ENCODE measurements around the gene PRPF39. TPM values are rescaled to one million over a fixed set of nuclear protein-coding genes. Genes with fewer than 3 reads are reported as not detected.

Gene PRPF39
- total and polyA plus RNA-seq, 10 of the 15 experiments (the other 5 are each of a cell fraction or from before 2014, with no cell fraction given), result 22.1 to 91.7 (median 36.9) TPM

DNA sequence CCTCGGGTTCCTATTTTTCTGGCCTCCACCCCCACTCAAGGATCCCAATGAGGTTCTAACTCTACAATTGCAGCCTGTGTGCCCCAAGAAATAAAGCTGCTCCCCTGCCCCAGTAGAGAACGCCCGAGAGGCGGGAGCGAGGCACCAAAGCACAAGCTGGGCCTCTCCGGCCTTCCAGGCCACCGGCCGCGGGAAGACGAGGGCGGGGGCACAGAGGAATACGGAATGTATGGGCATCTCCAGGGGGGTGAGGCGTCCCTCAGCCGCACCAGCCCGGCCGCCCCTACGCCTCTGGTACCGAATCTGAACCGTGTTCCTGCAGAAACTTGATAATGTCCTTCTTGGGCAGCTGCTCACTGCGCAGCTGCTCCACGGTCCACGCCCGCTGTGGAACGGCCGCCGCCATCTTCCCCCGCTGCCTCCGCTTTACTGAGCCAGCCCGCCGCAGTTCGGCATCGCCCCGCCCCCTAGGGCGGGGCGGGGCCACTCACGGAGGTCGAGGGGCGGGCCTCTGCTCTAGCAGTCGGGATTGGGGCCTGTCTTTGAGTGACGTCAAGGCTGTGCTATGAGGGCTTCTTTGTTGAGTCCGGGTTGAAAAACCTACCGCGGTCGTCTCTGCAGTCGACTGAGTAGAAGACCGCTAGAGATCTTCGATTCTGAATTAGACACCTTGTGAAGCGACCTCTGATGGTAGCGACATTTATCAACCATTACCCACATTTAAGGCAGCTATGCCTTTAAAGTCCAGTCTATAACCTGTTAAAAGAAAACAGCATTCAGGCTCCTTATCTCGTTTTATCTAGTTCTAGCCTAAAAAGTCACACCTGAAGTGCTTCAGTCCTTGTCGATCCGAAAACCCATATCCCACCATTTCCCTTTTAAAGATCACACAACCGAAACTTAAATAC, 50.4 kb downstream of the PRPF39 start, which contains the start of gene FKBP3 (continued):
- TF ChIP-seq, protein P1, sequence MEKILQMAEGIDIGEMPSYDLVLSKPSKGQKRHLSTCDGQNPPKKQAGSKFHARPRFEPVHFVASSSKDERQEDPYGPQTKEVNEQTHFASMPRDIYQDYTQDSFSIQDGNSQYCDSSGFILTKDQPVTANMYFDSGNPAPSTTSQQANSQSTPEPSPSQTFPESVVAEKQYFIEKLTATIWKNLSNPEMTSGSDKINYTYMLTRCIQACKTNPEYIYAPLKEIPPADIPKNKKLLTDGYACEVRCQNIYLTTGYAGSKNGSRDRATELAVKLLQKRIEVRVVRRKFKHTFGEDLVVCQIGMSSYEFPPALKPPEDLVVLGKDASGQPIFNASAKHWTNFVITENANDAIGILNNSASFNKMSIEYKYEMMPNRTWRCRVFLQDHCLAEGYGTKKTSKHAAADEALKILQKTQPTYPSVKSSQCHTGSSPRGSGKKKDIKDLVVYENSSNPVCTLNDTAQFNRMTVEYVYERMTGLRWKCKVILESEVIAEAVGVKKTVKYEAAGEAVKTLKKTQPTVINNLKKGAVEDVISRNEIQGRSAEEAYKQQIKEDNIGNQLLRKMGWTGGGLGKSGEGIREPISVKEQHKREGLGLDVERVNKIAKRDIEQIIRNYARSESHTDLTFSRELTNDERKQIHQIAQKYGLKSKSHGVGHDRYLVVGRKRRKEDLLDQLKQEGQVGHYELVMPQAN (conservative IDR thresholded peaks at IDR 0.05), result peak; percentile 78
- TF ChIP-seq MYB (IDR thresholded peaks at IDR 0.05; ENCODE audit: borderline replicate concordance, low read depth, low read length), result no peak
- TF ChIP-seq SP1 (IDR thresholded peaks at IDR 0.05; ENCODE audit: low read depth, low read length), result peak; percentile 95
- no peak for TF ChIP-seq KDM1A (IDR thresholded peaks at IDR 0.05; ENCODE audit: borderline replicate concordance)
- no peak; the same call in 1 of the 2 replicates for TF ChIP-seq ZNF24 (IDR thresholded peaks at IDR 0.05)
- no peak for TF ChIP-seq BRCA1 (IDR thresholded peaks at IDR 0.05; ENCODE audit: low read depth, low read length)

DNA sequence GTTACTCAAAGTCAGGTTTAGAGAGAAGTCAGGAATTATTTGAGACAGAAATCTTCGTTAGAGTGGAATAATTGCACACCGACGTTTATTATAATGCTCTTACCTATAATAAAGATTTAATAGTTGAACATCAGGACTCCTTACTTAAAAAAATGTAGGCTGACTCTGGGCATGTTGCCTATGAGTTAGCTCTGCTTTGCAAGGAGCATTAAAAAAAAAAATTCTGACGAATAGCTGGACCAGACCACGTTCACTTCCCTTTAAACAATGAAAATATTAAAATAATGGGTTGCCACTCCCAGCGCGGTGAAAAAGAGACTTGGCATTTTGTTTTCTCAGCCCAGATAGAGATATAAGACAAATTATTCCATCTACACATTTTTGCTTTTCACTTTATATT, 51.2 kb downstream of the PRPF39 start:
- no TSS peak for BruUV-seq (replicated peaks)
- RAD21 ChIA-PET (ENCODE audit: unreplicated experiment), result interaction anchor here (1.0 to 2.6 kb wide), 5 partner anchors 50 to 222 kb away, joined by 3 to 8 read pairs (median 3); partner anchors contain the start of gene MIS18BP1
- Histone ChIP-seq H3K4me3 (peak overlapping the region; percentile 74), H2AFZ (ENCODE audit: control insufficient read depth, low read depth, low read length) (peak overlapping the region; percentile 64), H3K27me3 (replicated peaks in 1 of 2; ENCODE audit: control insufficient read depth in 2 of 2, insufficient read depth in 2 of 2, low read length in 1 of 2) (no peaks in the 10 kb centered on the region), H3K27ac (ENCODE audit: control insufficient read depth, insufficient read depth) (peak overlapping the region; percentile 77), H3K36me3 (ENCODE audit: control insufficient read depth in 2 of 2, insufficient read depth in 2 of 2, low read length in 1 of 2) (0 out of 4 replicates have a peak, but pooled peaks cover 0 to 3% of the 10 kb centered on the region in 2 experiments), H3K9ac (ENCODE audit: control insufficient read depth, insufficient read depth, low read length) (peak overlapping the region; percentile 86), H3K79me2 (ENCODE audit: control insufficient read depth, insufficient read depth, low read length) (peaks cover 69% of the 10 kb centered on the region), H3K4me2 (ENCODE audit: control insufficient read depth, insufficient read depth) (peak overlapping the region; percentile 77), H3K4me1 (ENCODE audit: control insufficient read depth, insufficient read depth, low read length) (peaks cover 4% of the 10 kb centered on the region), H4K20me1 (ENCODE audit: control insufficient read depth, insufficient read depth) (no peaks in the 10 kb centered on the region), H3K9me3 (replicated peaks; ENCODE audit: control insufficient read depth, insufficient read depth, low read length) (no peaks in the 10 kb centered on the region)
- under 1% methylated on average over 7 of the region's 7 CpGs for WGBS (ENCODE audit: insufficient coverage, insufficient replicate concordance, low lambda C conversion rate, missing lambda C conversion rate)
- ATAC-seq (no peak), FAIRE-seq (no peak), DNase-seq (ENCODE audit: low read depth, low spot score) (no peak)
- 0 out of 2 replicates have a peak, but pooled peaks have one; percentile 9 for TF ChIP-seq ZNF384 (IDR thresholded peaks at IDR 0.05; ENCODE audit: borderline replicate concordance, low read depth, low read length)
- TF ChIP-seq, protein P2, sequence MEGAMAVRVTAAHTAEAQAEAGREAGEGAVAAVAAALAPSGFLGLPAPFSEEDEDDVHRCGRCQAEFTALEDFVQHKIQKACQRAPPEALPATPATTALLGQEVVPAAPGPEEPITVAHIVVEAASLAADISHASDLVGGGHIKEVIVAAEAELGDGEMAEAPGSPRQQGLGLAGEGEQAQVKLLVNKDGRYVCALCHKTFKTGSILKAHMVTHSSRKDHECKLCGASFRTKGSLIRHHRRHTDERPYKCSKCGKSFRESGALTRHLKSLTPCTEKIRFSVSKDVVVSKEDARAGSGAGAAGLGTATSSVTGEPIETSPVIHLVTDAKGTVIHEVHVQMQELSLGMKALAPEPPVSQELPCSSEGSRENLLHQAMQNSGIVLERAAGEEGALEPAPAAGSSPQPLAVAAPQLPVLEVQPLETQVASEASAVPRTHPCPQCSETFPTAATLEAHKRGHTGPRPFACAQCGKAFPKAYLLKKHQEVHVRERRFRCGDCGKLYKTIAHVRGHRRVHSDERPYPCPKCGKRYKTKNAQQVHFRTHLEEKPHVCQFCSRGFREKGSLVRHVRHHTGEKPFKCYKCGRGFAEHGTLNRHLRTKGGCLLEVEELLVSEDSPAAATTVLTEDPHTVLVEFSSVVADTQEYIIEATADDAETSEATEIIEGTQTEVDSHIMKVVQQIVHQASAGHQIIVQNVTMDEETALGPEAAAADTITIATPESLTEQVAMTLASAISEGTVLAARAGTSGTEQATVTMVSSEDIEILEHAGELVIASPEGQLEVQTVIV (IDR thresholded peaks at IDR 0.05; ENCODE audit: borderline replicate concordance, partially characterized antibody), result no peak
- intact Hi-C loops (cut with micrococcal nuclease; ENCODE audit: unreplicated experiment) (loop anchor here (1.0 to 2.0 kb wide), 2 partner anchors 118 to 238 kb away; partner anchors contain the start of gene MIS18BP1), in situ Hi-C loops (cut with MboI) (loop anchor here (5.0 kb wide), 1 partner anchor 173 kb away; the partner anchor contains the start of genes KLHL28 and TOGARAM1)
- POLR2A ChIA-PET, result interaction anchor here (1.1 to 2.5 kb wide), 5 partner anchors 10 to 172 kb away, joined by 3 to 12 read pairs (median 4); no protein-coding TSS in a partner anchor
- CTCF ChIA-PET, result interaction anchor here (1.1 to 2.6 kb wide), 4 partner anchors 135 to 223 kb away, joined by 3 to 13 read pairs (median 3); partner anchors contain the start of genes KLHL28 and TOGARAM1
- SMC1A ChIA-PET (ENCODE audit: uncharacterized antibody, unreplicated experiment), result interaction anchor here (0.6 to 1.6 kb wide), 6 partner anchors 36 to 289 kb away, joined by 3 to 5 read pairs (median 3); partner anchors contain the start of genes KLHL28 and TOGARAM1
